Hepatocyte (in vitro differentiated cells): ENCODE results near the gene CD164L2. TPM values are rescaled to one million over a fixed set of nuclear protein-coding genes. Genes with fewer than 3 reads are reported as not detected.
A peak's percentile ranks its signal among the peaks of the same experiment; 100 is the strongest.

Experiments used
- DNase-seq: peaks from one replicate; pipeline ENCODE4 v3.0.0-alpha.2; 2016; ENCODE audit warnings: low spot score
- H2AFZ ChIP-seq: fragments of 200-600 bp; sonication (generic); 2 replicates; pipeline ENCODE4 v1.6.0; 2016; ENCODE audit warnings: antibody characterized with exemption, mild to moderate bottlenecking
- H3K27ac ChIP-seq: fragments of 200-600 bp; sonication (generic); 2 replicates; pipeline ENCODE4 v1.5.1; 2016; ENCODE audit warnings: mild to moderate bottlenecking
- H3K27me3 ChIP-seq: fragments of 200-600 bp; sonication (generic); 2 replicates; pipeline ENCODE4 v1.6.1; 2016
- H3K36me3 ChIP-seq: fragments of 200-600 bp; sonication (generic); replicated peaks from 2 replicates; pipeline ENCODE4 v1.5.1; 2016; ENCODE audit warnings: low read depth; ENCODE audit not compliant: insufficient read depth
- H3K4me1 ChIP-seq: fragments of 200-600 bp; sonication (generic); 2 replicates; pipeline ENCODE4 v1.5.1; 2016; ENCODE audit warnings: mild to moderate bottlenecking, moderate library complexity; ENCODE audit not compliant: insufficient read depth
- H3K4me2 ChIP-seq: fragments of 200-600 bp; sonication (generic); 2 replicates; pipeline ENCODE4 v1.6.0; 2016
- H3K4me3 ChIP-seq: fragments of 200-600 bp; sonication (generic); 2 replicates; pipeline ENCODE4 v1.5.1; 2016; ENCODE audit warnings: mild to moderate bottlenecking
- H3K79me2 ChIP-seq: fragments of 200-600 bp; sonication (generic); 2 replicates; pipeline ENCODE4 v1.6.0; 2017; ENCODE audit warnings: mild to moderate bottlenecking
- H3K9me2 ChIP-seq: fragments of 200-600 bp; sonication (generic); replicated peaks from 2 replicates; pipeline ENCODE4 v1.6.0; 2017; ENCODE audit warnings: mild to moderate bottlenecking; ENCODE audit not compliant: insufficient read depth
- H3K9me3 ChIP-seq: fragments of 200-600 bp; sonication (generic); 2 replicates; pipeline ENCODE4 v1.5.1; 2016; ENCODE audit warnings: low read depth, mild to moderate bottlenecking
- H4K20me1 ChIP-seq: fragments of 200-600 bp; sonication (generic); 2 replicates; pipeline ENCODE4 v1.6.0; 2016; ENCODE audit warnings: mild to moderate bottlenecking; ENCODE audit not compliant: insufficient read depth, poor library complexity, severe bottlenecking
- CTCF ChIP-seq: fragments of 200-600 bp; sonication (generic); IDR thresholded peaks from 2 replicates; pipeline ENCODE4 v1.5.1; 2016; ENCODE audit warnings: antibody characterized with exemption, mild to moderate bottlenecking; ENCODE audit not compliant: poor library complexity
- EZH2 ChIP-seq: fragments of 200-600 bp; sonication (generic); IDR thresholded peaks from 2 replicates; pipeline ENCODE4 v1.6.1; 2016; ENCODE audit warnings: antibody characterized with exemption, mild to moderate bottlenecking, borderline replicate concordance
- EZH2phosphoT487 ChIP-seq: fragments of 200-600 bp; sonication (generic); IDR thresholded peaks from one replicate; pipeline ENCODE4 v1.6.1; 2018; ENCODE audit warnings: antibody characterized with exemption, mild to moderate bottlenecking, low read depth, moderate library complexity; ENCODE audit not compliant: unreplicated experiment, severe bottlenecking
- WGBS: methylation state at CpG from one replicate; pipeline ENCODE4 v1.1.6; 2016; ENCODE audit warnings: low lambda C conversion rate; ENCODE audit errors: missing lambda C conversion rate; 5-methylcytosine and 5-hydroxymethylcytosine counted together
- polyA plus RNA-seq: library from polyadenylated mRNA; unstranded; fragments of >200 nt; fragmentation: Nextera tagmentation; extraction: Ambion mirVana; gene quantifications from 2 replicates; pipeline ENCODE4 v1.2.1, GENCODE V29; 2016
- total RNA-seq: library from RNA; depleted of rRNA; stranded (reverse); fragments of >200 nt; gene quantifications from 2 replicates; pipeline ENCODE4 v1.2.3, GENCODE V29; 2014

Gene CD164L2
- total and polyA plus RNA-seq, 2 experiments from 2014 or later: 0.19 TPM; not detected in 1

DNA sequence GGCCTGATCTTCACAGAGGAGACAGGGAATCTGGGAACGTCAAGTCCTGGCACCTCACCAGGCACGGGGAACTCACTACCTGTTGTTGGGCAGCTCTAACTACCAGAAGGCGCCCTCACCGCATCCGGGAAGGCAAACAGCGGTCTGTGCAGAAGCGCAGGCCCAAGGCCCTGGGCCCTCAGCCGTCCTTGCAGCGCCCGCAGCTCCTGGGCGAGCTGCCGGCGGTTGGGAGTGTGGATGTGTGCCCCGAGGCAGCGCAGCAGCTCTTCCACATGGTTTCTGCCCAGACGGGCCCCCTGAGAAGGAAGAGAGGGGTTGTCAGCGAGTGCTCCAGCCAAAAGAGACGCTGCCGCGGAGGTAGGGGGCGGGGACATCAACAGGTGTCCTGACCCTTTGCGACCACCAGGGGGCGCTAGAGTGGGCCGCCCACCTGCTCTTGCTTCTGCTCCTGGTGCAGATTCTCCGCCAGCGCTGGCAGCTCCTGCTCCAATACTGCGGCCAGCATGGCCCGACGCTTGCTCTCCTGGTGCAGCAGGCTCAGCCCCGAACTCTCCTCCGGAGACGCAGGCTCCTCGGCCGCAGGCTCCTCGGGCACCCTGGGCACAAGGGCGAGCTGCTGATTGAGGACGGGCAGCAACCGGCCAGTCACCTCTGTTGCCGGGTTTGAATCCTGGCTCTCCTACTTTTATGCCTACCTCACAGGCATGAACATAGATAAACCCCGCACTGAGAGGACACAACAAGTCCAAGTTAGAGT, 25.7 kb downstream of the CD164L2 start:
- Histone ChIP-seq H3K9me2 (no peaks in the 10 kb centered on the region), H3K4me1 (no peaks in the 10 kb centered on the region), H3K27ac (no peak overlapping the region), H4K20me1 (no peaks in the 10 kb centered on the region), H3K4me2 (peak overlapping the region; percentile 74), H3K9me3 (no peaks in the 10 kb centered on the region), H3K27me3 (no peaks in the 10 kb centered on the region), H2AFZ (no peak overlapping the region), H3K36me3 (no peaks in the 10 kb centered on the region), H3K79me2 (no peaks in the 10 kb centered on the region), H3K4me3 (no peak overlapping the region)
- WGBS: 39% methylated on average over 40 of the region's 40 CpGs
- TF ChIP-seq EZH2phosphoT487 (no peak), CTCF (peak; percentile 90), EZH2 (no peak)
- DNase-seq: peak; percentile 77

DNA sequence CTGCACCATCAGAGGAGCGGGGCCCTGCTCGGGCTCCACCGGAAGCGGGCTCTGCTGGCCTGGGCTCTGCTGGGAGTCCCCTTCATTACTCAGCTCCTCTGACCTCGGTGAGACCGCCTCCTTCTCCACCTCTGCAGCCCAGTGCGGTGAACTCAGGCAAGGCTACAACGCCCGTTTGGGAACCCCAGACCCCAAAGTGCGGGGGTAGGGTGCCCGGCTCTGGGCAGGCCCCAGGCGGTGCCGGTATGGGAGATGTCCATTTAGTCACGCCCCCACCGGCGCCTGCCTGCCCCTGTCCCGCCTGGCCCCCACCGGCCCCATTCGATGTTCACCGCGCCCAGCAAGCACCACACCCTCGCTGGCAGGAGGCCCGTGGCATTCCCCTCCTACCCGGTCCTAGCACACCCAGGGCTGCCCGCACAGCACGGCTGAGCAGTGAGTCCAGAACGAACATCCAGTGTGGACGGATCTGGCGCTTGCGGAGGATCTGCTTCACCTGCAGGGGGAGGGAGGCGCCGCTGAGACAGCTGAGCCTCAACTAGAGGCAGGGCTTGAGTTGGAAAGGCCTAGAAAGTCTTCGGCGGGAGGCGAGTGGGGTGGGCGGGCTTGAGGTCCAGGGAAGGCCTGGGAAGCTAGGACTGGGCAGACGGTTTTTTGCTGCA, 26.4 kb downstream of the CD164L2 start:
- 90% methylated on average over 31 of the region's 37 CpGs for WGBS
- Histone ChIP-seq H3K4me3 (no peak overlapping the region), H3K27ac (no peak overlapping the region), H3K27me3 (no peaks in the 10 kb centered on the region), H4K20me1 (no peaks in the 10 kb centered on the region), H3K79me2 (no peaks in the 10 kb centered on the region), H3K9me2 (no peaks in the 10 kb centered on the region), H3K36me3 (no peaks in the 10 kb centered on the region), H3K4me1 (peaks cover under 1% of the 10 kb centered on the region), H2AFZ (no peak overlapping the region), H3K9me3 (no peaks in the 10 kb centered on the region), H3K4me2 (no peak overlapping the region)
- TF ChIP-seq EZH2 (no peak), EZH2phosphoT487 (no peak), CTCF (no peak)
- no peak for DNase-seq

GRCh38 chr1:27356277-27356618, 26.9 kb downstream of the CD164L2 start:
- peaks cover 5% of the 10 kb centered on the region for H3K4me1 ChIP-seq
- no peaks in the 10 kb centered on the region for H3K9me3 ChIP-seq
- DNase-seq: no peak
- no peaks in the 10 kb centered on the region for H4K20me1 ChIP-seq
- H2AFZ ChIP-seq: no peak overlapping the region
- no peaks in the 10 kb centered on the region for H3K79me2 ChIP-seq
- no peak overlapping the region for H3K4me2 ChIP-seq
- H3K27me3 ChIP-seq: no peaks in the 10 kb centered on the region
- H3K4me3 ChIP-seq: no peak overlapping the region
- H3K27ac ChIP-seq: no peak overlapping the region
- WGBS: 95% methylated on average over 13 of the region's 13 CpGs
- H3K9me2 ChIP-seq: no peaks in the 10 kb centered on the region
- TF ChIP-seq EZH2: no peak
- no peak for TF ChIP-seq CTCF
- no peak for TF ChIP-seq EZH2phosphoT487
- no peaks in the 10 kb centered on the region for H3K36me3 ChIP-seq
